ES-I3 (cell line): ENCODE results near the gene MACROD2.

ENCODE experiments used
- H3K36me3 ChIP-seq: 2 replicates; pipeline ENCODE4 v1.6.1; 2013; ENCODE audit warnings: mild to moderate bottlenecking, low read length, control low read depth, moderate library complexity; ENCODE audit not compliant: insufficient read depth
- H3K4me1 ChIP-seq: 2 replicates; pipeline ENCODE4 v1.6.1; 2013; ENCODE audit warnings: mild to moderate bottlenecking, control low read depth, low read length; ENCODE audit not compliant: insufficient read depth
- H3K9ac ChIP-seq: 2 replicates; pipeline ENCODE4 v1.6.1; 2013; ENCODE audit warnings: low read depth, mild to moderate bottlenecking, low read length, moderate library complexity
- H3K9me3 ChIP-seq: 2 replicates; pipeline ENCODE4 v1.6.1; 2013; ENCODE audit warnings: mild to moderate bottlenecking, low read length, moderate library complexity; ENCODE audit not compliant: control insufficient read depth, insufficient read depth

The MACROD2 gene

DNA sequence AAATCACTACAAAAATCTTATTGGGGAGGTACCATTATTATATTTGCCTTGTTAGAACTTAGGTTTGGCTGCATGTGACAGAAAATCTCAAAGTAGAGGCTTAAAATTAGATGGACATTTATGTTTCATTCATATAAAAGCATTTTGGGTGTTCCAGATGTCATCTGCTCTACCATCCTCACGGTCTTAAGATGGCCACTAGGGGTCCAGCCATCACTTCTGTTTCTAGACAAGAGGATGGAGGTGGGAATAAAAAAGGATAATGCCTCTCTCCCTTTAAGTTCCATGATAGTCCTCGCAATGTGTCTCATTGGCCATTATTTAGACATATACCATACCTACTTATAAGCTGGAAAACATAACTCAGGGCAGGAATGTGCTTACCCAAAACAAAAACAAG, 1648.4 kb downstream of the MACROD2 start:
- Histone ChIP-seq H3K36me3 (no peaks in the 10 kb centered on the region), H3K9me3 (no peaks in the 10 kb centered on the region), H3K9ac (no peak overlapping the region)

DNA sequence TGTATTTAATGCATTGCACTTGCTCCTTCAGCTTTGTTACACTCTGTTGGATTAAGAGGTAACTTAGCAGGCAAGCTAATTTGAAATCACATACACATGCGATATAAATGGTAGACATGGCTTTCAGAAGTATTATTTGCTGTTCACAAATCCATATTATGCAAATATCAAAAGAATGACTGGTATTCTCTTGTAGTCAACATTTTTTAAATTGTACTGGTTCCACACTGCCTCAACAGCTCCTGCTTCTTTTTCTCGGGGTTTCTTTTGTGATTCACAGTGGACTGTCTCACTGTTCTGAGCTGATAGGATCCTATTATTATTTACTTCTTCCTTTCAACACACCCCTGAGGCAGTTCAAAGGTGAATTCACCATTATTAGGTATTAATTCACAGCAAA, 1650.5 kb downstream of the MACROD2 start:
- Histone ChIP-seq H3K9me3 (no peaks in the 10 kb centered on the region), H3K4me1 (no peaks in the 10 kb centered on the region), H3K36me3 (no peaks in the 10 kb centered on the region), H3K9ac (no peak overlapping the region)

More for the DNA sequence above, 1648.4 kb downstream of the MACROD2 start:
- H3K4me1 ChIP-seq: peaks cover 1% of the 10 kb centered on the region; the same call in 1 of the 2 replicates

DNA sequence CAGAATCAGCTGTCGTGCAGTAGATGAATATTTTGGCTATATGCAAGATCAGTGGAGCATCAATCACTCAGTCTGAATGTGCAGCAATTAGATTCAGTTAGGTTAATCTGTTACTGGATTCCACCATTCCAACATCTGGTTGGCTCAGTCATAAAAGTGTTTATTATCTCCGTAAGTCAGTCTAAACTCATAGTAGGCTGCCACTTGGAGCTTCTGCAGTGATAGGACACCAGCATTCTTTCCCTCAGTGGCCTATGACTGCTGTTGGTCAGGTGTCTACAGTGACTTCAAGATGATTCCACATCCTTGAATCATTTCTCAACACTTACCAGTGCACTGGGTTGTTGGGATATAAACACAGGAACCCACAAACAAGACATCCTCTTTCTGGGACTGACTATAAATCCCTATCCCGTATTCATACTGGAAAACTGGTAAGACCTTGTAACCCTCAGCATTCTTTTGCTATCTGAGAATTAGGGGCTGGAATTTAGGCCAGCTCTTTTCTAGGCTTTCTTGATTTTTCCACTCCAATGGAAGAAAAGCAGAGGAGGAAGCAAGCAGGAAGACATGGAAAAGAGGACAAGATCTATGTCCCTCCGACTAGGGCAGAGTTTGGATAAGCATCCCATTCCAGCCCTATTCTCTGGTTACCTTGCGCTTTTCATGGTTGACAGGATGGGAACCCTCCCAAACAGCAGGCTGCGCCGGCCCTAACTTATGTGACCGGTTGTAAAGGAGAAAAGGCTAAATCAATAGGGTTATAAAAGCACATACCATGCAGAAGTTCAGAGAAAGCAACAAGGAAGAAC, 1658.3 kb downstream of the MACROD2 start:
- 0 out of 2 replicates have a peak, but pooled peaks cover 3% of the 10 kb centered on the region for H3K4me1 ChIP-seq
- no peaks in the 10 kb centered on the region for H3K36me3 ChIP-seq
- no peaks in the 10 kb centered on the region for H3K9me3 ChIP-seq
- H3K9ac ChIP-seq: no peak overlapping the region

DNA sequence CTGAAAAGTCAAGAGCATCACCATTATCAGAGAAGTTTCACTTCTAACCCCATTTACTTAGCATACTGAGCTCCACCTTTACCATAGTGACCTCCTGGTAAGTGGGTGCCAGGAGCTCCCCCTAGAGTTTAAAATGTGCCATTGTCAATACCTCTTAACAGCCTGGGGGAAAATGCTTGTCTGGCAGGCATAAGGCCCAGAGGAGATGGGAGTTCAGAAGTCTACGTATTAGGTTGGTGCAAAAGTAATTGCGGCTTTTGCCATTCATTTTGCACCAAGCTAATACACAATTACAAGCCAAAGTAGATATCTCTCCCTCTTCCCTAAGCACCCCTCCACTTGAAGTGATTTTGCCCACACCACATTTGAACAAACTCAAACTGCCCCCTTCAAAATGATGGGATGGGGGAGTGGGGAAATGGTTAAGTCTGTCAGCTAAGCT, 1658.9 kb downstream of the MACROD2 start:
- Histone ChIP-seq H3K9me3 (no peaks in the 10 kb centered on the region), H3K4me1 (0 out of 2 replicates have a peak, but pooled peaks cover 3% of the 10 kb centered on the region), H3K9ac (no peak overlapping the region), H3K36me3 (no peaks in the 10 kb centered on the region)

DNA sequence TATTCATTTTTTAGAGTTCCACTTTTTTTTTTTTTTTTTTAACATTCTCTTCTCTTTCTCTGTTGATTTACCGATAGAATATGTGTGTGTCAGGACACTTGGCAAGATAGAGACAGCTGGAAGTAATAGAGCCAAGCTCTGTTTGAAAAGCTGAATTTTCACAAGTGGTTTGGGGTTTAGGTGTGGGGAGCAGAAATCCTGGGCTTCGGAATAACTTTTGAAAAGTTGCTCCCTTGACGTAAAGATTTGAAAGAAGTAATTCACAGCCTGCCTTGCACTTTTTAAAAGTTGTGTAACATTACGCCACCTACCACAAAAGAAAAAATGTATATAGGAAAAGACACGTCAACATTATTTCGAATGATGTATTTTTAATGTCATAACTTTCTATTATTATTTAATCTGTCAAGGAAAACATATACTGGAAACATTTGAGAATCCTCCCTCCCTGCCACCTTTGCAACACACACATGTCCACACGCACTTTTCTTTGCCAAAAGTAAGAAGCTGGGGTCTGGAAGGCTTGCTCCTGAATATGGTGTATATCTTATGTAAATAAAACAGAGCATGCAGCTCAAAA, 1660.1 kb downstream of the MACROD2 start:
- Histone ChIP-seq H3K36me3 (no peaks in the 10 kb centered on the region), H3K9ac (no peak overlapping the region), H3K9me3 (no peaks in the 10 kb centered on the region), H3K4me1 (0 out of 2 replicates have a peak, but pooled peaks cover 3% of the 10 kb centered on the region)

DNA sequence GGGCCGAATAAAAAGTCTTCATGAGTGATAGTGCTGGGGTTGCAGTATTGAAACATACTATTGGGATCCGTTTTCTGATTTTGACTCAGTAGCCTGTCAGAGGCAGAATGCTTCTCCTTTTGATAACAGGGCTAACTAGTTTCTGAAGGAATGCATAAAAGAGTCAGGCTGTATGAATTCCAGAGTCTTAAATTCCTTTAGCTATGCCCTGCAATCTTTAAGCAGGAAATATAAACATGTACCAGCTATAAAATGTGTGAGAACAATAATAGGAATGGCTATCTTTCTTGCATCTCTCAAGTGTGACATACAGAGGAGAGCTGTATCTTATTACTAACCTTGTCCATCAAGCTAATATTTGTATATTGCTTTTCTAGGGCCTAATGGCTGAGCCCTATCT, 1660.8 kb downstream of the MACROD2 start:
- Histone ChIP-seq H3K9me3 (no peaks in the 10 kb centered on the region), H3K9ac (no peak overlapping the region), H3K4me1 (0 out of 2 replicates have a peak, but pooled peaks cover 3% of the 10 kb centered on the region), H3K36me3 (no peaks in the 10 kb centered on the region)

DNA sequence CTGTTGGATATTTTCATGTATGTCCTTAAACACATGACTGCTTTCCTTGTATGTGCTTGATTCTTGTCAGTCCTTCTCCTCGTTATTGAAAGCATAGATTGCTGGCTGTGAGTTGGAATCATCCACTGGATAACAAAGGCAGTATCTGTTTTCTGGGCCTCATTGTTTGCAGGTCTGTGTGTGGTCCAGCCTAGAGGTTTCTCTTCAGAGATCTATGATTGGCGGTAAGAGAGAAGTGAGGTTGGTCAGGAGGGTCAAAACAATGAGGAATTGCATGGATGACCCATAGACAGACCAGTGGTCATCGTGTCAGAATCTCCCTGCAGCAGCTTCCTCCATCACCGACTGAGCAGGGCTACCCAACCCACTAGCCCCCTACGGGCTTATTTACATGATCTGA, 1663.0 kb downstream of the MACROD2 start:
- Histone ChIP-seq H3K4me1 (0 out of 2 replicates have a peak, but pooled peaks cover 3% of the 10 kb centered on the region), H3K36me3 (no peaks in the 10 kb centered on the region), H3K9ac (no peak overlapping the region), H3K9me3 (no peaks in the 10 kb centered on the region)

DNA sequence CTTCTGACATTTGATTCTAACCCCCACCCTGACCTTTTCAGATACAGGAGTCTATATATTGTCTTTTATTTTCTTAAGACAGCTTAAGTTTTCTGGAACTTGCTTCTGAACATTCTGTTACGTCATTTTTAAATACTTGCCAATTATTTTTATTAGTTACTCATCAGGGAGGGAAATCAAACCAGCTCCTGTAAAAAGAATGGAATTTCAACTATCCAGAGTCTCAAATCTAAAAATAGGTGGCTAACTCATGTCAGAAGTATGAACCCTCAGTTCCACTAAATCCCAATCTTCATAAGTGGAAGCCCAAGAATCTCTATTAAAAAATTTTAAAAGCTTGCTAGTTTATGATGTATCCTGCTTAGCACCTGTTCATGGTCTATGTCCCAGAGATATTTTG, 1677.9 kb downstream of the MACROD2 start:
- no peak overlapping the region for H3K9ac ChIP-seq
- H3K36me3 ChIP-seq: no peaks in the 10 kb centered on the region
- H3K4me1 ChIP-seq: no peaks in the 10 kb centered on the region
- no peaks in the 10 kb centered on the region for H3K9me3 ChIP-seq

DNA sequence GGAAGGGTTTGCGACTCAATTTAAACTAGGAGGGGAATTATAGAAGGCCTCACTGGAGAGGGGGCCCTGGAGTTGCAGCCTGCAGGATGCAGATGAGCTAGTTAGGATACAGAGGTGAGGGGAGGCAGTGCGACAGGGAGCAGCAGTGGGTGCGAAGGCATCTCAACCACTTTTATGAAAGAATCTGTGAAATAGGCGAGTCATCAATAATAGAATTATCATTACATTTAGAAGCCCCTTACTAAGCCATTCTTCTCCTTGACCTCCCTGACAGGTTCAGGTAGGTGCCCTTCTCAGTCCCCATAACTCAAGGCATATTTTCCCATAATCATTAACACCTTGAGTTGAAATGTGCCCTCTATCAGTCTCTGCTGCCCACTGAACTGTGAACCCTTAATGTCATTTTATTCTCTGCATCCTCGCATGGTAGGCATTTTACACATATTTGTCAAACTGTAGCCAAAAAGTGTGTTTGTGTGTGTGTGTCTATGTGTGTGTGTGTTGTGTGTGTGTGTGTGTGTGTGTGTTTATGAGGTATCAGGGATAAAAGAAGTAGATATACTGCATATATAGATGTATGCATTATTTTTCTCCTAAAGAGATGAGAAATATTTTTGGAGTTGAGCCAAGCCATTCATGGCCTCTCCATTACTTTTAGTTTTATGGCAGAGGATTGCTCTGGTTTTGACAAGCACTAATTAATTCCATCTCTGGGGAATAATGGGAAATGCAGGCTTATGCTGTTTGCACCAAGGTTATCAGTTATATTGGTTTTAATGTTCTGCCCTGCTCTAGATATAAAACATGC, 1679.1 kb downstream of the MACROD2 start:
- Histone ChIP-seq H3K9me3 (no peaks in the 10 kb centered on the region), H3K4me1 (no peaks in the 10 kb centered on the region), H3K9ac (no peak overlapping the region), H3K36me3 (no peaks in the 10 kb centered on the region)

DNA sequence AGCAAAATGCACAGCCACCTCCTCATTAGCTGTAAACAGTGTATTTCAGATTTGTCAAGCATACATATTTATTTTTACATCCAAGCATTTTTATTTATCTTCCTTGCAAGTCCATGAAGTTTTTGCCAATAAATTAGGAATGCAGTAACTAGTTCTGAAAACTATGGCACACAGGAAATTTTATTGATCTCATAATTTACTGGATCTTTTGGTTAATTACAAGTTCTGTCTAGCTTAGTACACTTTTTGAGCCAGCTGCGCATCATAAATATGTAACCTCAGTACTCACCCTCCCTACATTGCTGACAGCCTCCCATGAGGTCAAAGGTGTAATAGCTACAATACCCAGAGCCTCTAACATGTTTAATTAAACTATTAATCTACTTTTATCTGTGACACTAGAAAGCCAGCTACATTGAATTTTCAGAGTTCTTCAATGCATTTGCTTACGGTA, 1679.8 kb downstream of the MACROD2 start:
- Histone ChIP-seq H3K9me3 (no peaks in the 10 kb centered on the region), H3K36me3 (no peaks in the 10 kb centered on the region), H3K9ac (no peak overlapping the region), H3K4me1 (no peaks in the 10 kb centered on the region)

DNA sequence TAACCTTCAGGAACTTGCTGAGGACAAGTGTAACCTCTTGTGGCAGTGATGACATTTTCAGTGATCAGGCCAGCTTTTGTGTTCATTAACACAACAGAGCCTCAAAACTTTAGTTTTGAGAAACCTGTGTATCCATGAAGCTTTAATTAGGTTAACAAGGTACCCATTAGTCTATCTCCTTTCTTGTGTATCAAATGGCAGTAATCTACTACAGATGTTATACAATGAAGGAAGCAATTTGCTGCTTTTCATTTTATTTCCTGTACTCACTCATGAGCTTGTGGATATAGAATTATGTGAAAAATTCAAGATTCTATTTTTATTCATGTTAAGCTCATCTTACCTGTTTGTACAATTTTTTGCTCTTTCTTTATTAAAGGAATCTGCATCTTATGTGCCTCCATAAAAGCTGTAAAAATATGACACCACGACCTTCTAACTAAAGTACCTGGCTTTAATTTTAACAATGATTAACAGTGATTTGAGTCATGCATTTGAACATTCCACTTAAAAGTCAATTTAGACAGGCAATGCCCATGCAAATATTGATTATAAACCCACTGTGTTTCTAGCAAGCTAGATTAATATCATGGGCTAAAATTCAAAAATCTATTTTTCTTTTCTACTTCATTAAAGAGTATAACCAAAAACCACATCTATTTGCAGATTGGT, 1680.6 kb downstream of the MACROD2 start:
- H3K36me3 ChIP-seq: no peaks in the 10 kb centered on the region
- no peaks in the 10 kb centered on the region for H3K9me3 ChIP-seq
- no peaks in the 10 kb centered on the region for H3K4me1 ChIP-seq
- no peak overlapping the region for H3K9ac ChIP-seq

DNA sequence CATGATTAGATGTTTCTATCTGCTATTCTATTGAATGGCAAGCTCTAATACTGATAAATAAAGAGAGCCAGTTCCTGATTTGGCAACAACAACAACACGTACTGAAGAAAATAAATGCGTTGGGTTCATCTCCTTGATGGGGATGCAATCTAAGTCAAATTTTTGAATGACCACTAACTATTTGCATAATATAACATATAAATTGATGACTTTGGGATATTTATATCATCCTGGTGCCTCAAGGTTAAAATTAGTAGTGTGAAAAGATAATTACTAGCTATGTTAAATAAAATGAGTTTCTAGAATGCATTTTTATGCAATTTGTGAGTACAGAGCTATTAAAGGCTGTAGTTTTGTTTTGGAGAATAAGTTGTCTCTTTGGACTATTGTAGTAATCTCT, 1681.5 kb downstream of the MACROD2 start:
- H3K9me3 ChIP-seq: no peaks in the 10 kb centered on the region
- no peak overlapping the region for H3K9ac ChIP-seq
- no peaks in the 10 kb centered on the region for H3K36me3 ChIP-seq
- H3K4me1 ChIP-seq: no peaks in the 10 kb centered on the region

DNA sequence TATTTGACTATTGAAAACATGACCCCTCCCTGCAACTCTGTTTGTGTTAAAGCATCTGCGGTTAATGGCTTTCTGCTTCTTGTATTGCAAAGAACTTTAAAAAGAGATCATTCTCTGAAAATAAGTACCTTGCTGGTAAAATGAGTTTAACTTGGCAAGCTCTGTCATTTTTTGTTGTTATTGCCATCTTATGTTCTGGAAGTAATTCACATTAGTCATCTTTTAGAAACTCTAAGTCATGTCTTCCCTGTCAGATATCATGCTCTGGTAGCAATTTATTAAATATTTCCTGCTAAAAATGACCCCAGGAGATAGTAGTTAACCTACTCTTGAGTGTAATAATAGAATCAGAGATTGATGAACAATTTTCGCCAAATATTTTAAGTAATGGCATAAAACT, 1687.4 kb downstream of the MACROD2 start:
- no peaks in the 10 kb centered on the region for H3K36me3 ChIP-seq
- H3K9me3 ChIP-seq: no peaks in the 10 kb centered on the region
- H3K9ac ChIP-seq: no peak overlapping the region
- no peaks in the 10 kb centered on the region for H3K4me1 ChIP-seq

DNA sequence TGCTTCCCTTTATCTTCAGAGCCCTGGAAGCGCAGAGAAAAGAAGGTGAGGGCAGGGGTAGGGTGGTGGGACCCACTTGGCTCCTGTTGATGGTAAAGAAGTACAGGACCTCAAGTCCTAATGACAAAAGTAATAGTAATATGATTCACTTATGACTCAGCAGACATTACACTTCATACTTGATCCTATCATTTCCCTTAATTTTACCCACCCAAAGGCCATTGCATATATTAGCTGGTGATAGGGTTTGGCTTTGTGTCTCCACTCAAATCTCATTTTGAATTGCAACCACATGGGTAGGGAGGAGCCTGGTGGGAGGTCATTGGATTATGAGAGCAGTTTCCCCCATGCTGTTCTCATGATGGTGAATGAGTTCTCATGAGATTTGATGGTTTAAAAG, 1697.3 kb downstream of the MACROD2 start:
- Histone ChIP-seq H3K9ac (no peak overlapping the region), H3K36me3 (no peaks in the 10 kb centered on the region), H3K4me1 (no peaks in the 10 kb centered on the region), H3K9me3 (no peaks in the 10 kb centered on the region)
